DOHH2 (cell line): ENCODE measurements around the gene PTPN5.

Experiments
- H3F3A ChIP-seq: fragments of 200-600 bp; sonication (generic), shearing (Covaris generic); 2 replicates; pipeline ENCODE4 v1.6.0; 2016; ENCODE audit warnings: antibody characterized with exemption, mild to moderate bottlenecking; ENCODE audit not compliant: control insufficient read depth, insufficient read depth
- H3K27ac ChIP-seq: fragments of 200-600 bp; sonication (generic); 2 replicates; pipeline ENCODE4 v1.5.1; 2014; ENCODE audit warnings: low read depth, mild to moderate bottlenecking, low read length, moderate library complexity
- H3K27me3 ChIP-seq: fragments of 200-600 bp; sonication (generic); 2 replicates; pipeline ENCODE4 v1.6.1; 2014; ENCODE audit warnings: mild to moderate bottlenecking, low read length, mixed read lengths; ENCODE audit not compliant: control insufficient read depth
- H3K36me3 ChIP-seq: fragments of 200-600 bp; sonication (generic); 2 replicates; pipeline ENCODE4 v1.6.1; 2014; ENCODE audit warnings: mild to moderate bottlenecking, low read length, moderate library complexity, mixed read lengths; ENCODE audit not compliant: control insufficient read depth
- H3K4me1 ChIP-seq: fragments of 200-600 bp; sonication (generic); 2 replicates; pipeline ENCODE4 v1.6.1; 2014; ENCODE audit warnings: mild to moderate bottlenecking, low read length, mixed read lengths; ENCODE audit not compliant: control insufficient read depth
- H3K4me2 ChIP-seq: fragments of 200-600 bp; sonication (generic); 2 replicates; pipeline ENCODE4 v1.6.0; 2014; ENCODE audit warnings: mild to moderate bottlenecking, low read length, moderate library complexity
- H3K4me3 ChIP-seq: fragments of 200-600 bp; sonication (generic); 2 replicates; pipeline ENCODE4 v1.5.1; 2014; ENCODE audit warnings: mild to moderate bottlenecking, low read length, mixed read lengths
- H3K79me2 ChIP-seq: fragments of 200-600 bp; sonication (generic); 2 replicates; pipeline ENCODE4 v1.6.1; 2014; ENCODE audit warnings: mild to moderate bottlenecking, low read length, mixed read lengths; ENCODE audit not compliant: control insufficient read depth
- H3K9me2 ChIP-seq: fragments of 200-600 bp; sonication (generic); replicated peaks from 2 replicates; pipeline ENCODE4 v1.6.1; 2014; ENCODE audit warnings: mild to moderate bottlenecking, low read length, mixed read lengths; ENCODE audit not compliant: control insufficient read depth
- H3K9me3 ChIP-seq: fragments of 200-600 bp; sonication (generic); 2 replicates; pipeline ENCODE4 v1.6.1; 2014; ENCODE audit warnings: antibody characterized with exemption, low read length, mixed read lengths; ENCODE audit not compliant: control insufficient read depth, insufficient read depth
- H4K20me1 ChIP-seq: fragments of 200-600 bp; sonication (generic); 2 replicates; pipeline ENCODE4 v1.6.0; 2014; ENCODE audit warnings: low read depth, mild to moderate bottlenecking, antibody characterized with exemption, low read length, moderate library complexity; ENCODE audit not compliant: control insufficient read depth, insufficient read depth
- EZH2phosphoT487 ChIP-seq: fragments of 200-600 bp; sonication (generic); IDR thresholded peaks from 2 replicates; pipeline ENCODE4 v1.6.1; 2017; ENCODE audit warnings: borderline replicate concordance, mild to moderate bottlenecking, antibody characterized with exemption, low read length, moderate library complexity, mixed read lengths
- TF ChIP-seq, protein P1 (sequence below): fragments of 200-600 bp; sonication (generic); IDR thresholded peaks from one replicate; pipeline ENCODE4 v1.5.1; 2014; ENCODE audit warnings: antibody characterized with exemption, mild to moderate bottlenecking, low read depth, low read length; ENCODE audit not compliant: poor library complexity, severe bottlenecking

The PTPN5 gene

GRCh38 chr11:18704698-18705097 is 86.9 kb downstream of the PTPN5 start:
- Histone ChIP-seq H3K27me3 (peaks cover 31% of the 10 kb centered on the region), H3K36me3 (no peaks in the 10 kb centered on the region), H3K4me2 (no peak overlapping the region), H3F3A (no peaks in the 10 kb centered on the region; the same call in 1 of the 2 replicates), H3K9me2 (no peaks in the 10 kb centered on the region), H3K4me3 (no peak overlapping the region), H4K20me1 (no peaks in the 10 kb centered on the region), H3K79me2 (no peaks in the 10 kb centered on the region), H3K4me1 (peaks cover 14% of the 10 kb centered on the region), H3K27ac (no peak overlapping the region), H3K9me3 (no peaks in the 10 kb centered on the region)
- TF ChIP-seq EZH2phosphoT487, result no peak
- TF ChIP-seq, protein P1, sequence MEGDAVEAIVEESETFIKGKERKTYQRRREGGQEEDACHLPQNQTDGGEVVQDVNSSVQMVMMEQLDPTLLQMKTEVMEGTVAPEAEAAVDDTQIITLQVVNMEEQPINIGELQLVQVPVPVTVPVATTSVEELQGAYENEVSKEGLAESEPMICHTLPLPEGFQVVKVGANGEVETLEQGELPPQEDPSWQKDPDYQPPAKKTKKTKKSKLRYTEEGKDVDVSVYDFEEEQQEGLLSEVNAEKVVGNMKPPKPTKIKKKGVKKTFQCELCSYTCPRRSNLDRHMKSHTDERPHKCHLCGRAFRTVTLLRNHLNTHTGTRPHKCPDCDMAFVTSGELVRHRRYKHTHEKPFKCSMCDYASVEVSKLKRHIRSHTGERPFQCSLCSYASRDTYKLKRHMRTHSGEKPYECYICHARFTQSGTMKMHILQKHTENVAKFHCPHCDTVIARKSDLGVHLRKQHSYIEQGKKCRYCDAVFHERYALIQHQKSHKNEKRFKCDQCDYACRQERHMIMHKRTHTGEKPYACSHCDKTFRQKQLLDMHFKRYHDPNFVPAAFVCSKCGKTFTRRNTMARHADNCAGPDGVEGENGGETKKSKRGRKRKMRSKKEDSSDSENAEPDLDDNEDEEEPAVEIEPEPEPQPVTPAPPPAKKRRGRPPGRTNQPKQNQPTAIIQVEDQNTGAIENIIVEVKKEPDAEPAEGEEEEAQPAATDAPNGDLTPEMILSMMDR, result no peak

DNA sequence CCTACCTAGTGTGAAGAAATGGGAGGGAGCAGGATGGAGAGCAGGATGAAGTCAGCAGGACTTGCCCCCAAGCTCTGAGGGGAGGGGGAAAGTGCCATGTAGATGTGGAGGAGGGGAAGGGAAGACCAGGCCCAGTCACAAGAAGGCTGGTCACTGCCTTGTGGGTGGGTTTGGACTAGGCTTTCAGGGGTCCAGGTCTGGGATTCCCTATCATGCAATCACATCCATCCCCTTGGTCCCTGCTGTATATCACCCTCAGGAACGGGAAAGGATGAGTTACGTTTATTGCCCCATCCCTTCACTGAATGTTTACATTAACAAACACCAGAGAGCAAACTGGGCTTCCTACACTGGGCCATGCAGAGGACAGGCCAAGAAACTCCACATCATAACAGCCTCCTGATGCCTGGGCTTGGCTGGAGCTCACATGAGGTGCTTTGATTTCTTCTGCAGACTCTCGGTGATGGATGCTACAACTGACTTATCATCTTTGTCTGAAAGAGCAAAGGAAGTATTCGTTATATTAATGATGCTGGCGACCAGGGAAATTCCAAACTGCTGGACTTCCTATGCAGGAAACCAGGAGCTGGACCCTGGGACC is 87.5 kb downstream of the PTPN5 start:
- Histone ChIP-seq H3K79me2 (no peaks in the 10 kb centered on the region), H3K9me2 (no peaks in the 10 kb centered on the region), H3K27ac (no peak overlapping the region), H3K4me1 (peaks cover 19% of the 10 kb centered on the region), H3K36me3 (no peaks in the 10 kb centered on the region), H3K4me3 (no peak overlapping the region), H3K4me2 (no peak overlapping the region), H3F3A (no peaks in the 10 kb centered on the region; the same call in 1 of the 2 replicates), H4K20me1 (no peaks in the 10 kb centered on the region), H3K9me3 (no peaks in the 10 kb centered on the region), H3K27me3 (peaks cover 36% of the 10 kb centered on the region)
- TF ChIP-seq EZH2phosphoT487, result no peak
- TF ChIP-seq, protein P1, result no peak

GRCh38 chr11:18703001-18703763 is 88.4 kb downstream of the PTPN5 start:
- Histone ChIP-seq H3K27me3 (peaks cover 34% of the 10 kb centered on the region), H3K4me1 (peaks cover 22% of the 10 kb centered on the region)

More at GRCh38 chr11:18703001-18703763, 88.4 kb downstream of the PTPN5 start:
- H3K4me3 ChIP-seq, result no peak overlapping the region
- H3K4me2 ChIP-seq, result no peak overlapping the region
- no peaks in the 10 kb centered on the region for H3K9me2 ChIP-seq
- no peak overlapping the region for H3K27ac ChIP-seq
- no peaks in the 10 kb centered on the region for H4K20me1 ChIP-seq
- no peaks in the 10 kb centered on the region for H3K9me3 ChIP-seq
- H3K36me3 ChIP-seq, result no peaks in the 10 kb centered on the region
- no peaks in the 10 kb centered on the region for H3K79me2 ChIP-seq
- no peak for TF ChIP-seq EZH2phosphoT487
- TF ChIP-seq, protein P1, result no peak
- H3F3A ChIP-seq, result no peaks in the 10 kb centered on the region
